OCI-LY7 (cell line): ENCODE measurements around the gene ARVCF. TPM values are rescaled to one million over a fixed set of nuclear protein-coding genes. Genes with fewer than 3 reads are reported as not detected.
A peak's percentile ranks its signal among the peaks of the same experiment; 100 is the strongest.

Experiments used
- BruUV-seq: library from RNA; stranded (reverse); fragments of 400-500 nt; replicated peaks from 2 replicates; lab custom pipeline; 2021; lab: Mats Ljungman, UMichigan
- CTCF ChIA-PET: fragments of 300-600 bp; sonication (Branson Sonifier 250); formaldehyde crosslinking; loops from one replicate; lab custom pipeline; 2022; ENCODE audit warnings: antibody characterized with exemption; ENCODE audit not compliant: unreplicated experiment; lab: Charles Lee
- POLR2A ChIA-PET: fragments of 300-600 bp; sonication (Branson Sonifier 250); formaldehyde crosslinking; loops from one replicate; lab custom pipeline; 2022; ENCODE audit warnings: antibody characterized with exemption; lab: Charles Lee
- DNase-seq: peaks from one replicate; pipeline ENCODE4 v3.0.0-alpha.2; 2015; ENCODE audit warnings: low spot score
- H2AFZ ChIP-seq: fragments of 200-600 bp; sonication (generic), shearing (Covaris generic); 2 replicates; pipeline ENCODE4 v1.6.1; 2014; ENCODE audit warnings: mild to moderate bottlenecking, antibody characterized with exemption, low read length, moderate library complexity
- H3K27ac ChIP-seq: fragments of 200-600 bp; sonication (generic); 2 replicates; pipeline ENCODE4 v1.5.1; 2014; ENCODE audit warnings: mixed run types, low read depth, mild to moderate bottlenecking, moderate library complexity, low read length, inconsistent platforms; ENCODE audit not compliant: poor library complexity, severe bottlenecking
- H3K36me3 ChIP-seq: fragments of 200-600 bp; sonication (generic); 2 replicates; pipeline ENCODE4 v1.6.1; 2014; ENCODE audit warnings: mild to moderate bottlenecking, antibody characterized with exemption, low read length, moderate library complexity, mixed read lengths; ENCODE audit not compliant: insufficient read depth
- H3K4me1 ChIP-seq: fragments of 200-600 bp; sonication (generic); 2 replicates; pipeline ENCODE4 v1.5.1; 2014; ENCODE audit warnings: mild to moderate bottlenecking, low read length; ENCODE audit not compliant: insufficient read depth, poor library complexity, severe bottlenecking
- H3K4me2 ChIP-seq: fragments of 200-600 bp; sonication (generic); 2 replicates; pipeline ENCODE4 v1.6.1; 2014; ENCODE audit warnings: mild to moderate bottlenecking, low read length
- H3K4me3 ChIP-seq: fragments of 200-600 bp; sonication (generic); 2 replicates; pipeline ENCODE4 v1.5.1; 2014; ENCODE audit warnings: mild to moderate bottlenecking, low read depth, low read length; ENCODE audit not compliant: poor library complexity, severe bottlenecking
- H3K79me2 ChIP-seq: fragments of 200-600 bp; sonication (generic); 2 replicates; pipeline ENCODE4 v1.6.1; 2016; ENCODE audit warnings: low read depth, mild to moderate bottlenecking, low read length, moderate library complexity, mixed read lengths; ENCODE audit not compliant: insufficient read depth
- H3K9me2 ChIP-seq: fragments of 200-600 bp; sonication (generic); 2 replicates; pipeline ENCODE4 v1.6.1; 2016; ENCODE audit warnings: mild to moderate bottlenecking, low read length, mixed read lengths; ENCODE audit not compliant: insufficient read depth
- H3K9me3 ChIP-seq: fragments of 200-600 bp; sonication (generic); 2 replicates; pipeline ENCODE4 v1.6.1; 2014; ENCODE audit warnings: mild to moderate bottlenecking, mixed run types, low read length, mixed read lengths
- H4K20me1 ChIP-seq: fragments of 200-600 bp; sonication (generic); 2 replicates; pipeline ENCODE4 v1.6.1; 2014; ENCODE audit warnings: mild to moderate bottlenecking, antibody characterized with exemption, low read length, moderate library complexity, mixed read lengths; ENCODE audit not compliant: insufficient read depth
- EZH2phosphoT487 ChIP-seq: fragments of 200-600 bp; sonication (generic); IDR thresholded peaks from 2 replicates; pipeline ENCODE4 v1.6.1; 2018; ENCODE audit warnings: low read depth, borderline replicate concordance, mild to moderate bottlenecking, mixed run types, antibody characterized with exemption, low read length, moderate library complexity, mixed read lengths
- intact Hi-C: fragments of 100-400 bp; cut with micrococcal nuclease; formaldehyde crosslinking; loops from one replicate; pipeline ENCODE4 v1.10.0; 2022; ENCODE audit not compliant: unreplicated experiment
- total RNA-seq, 2 experiments: library from RNA; depleted of rRNA in 1 of 2; stranded (reverse); fragments of >200 nt in 1 of 2; shearing (Covaris generic) in 1 of 2; gene quantifications; 2 replicates each; pipeline ENCODE4 v1.2.3, GENCODE V29; 2014 to 2022
- TF ChIP-seq, protein P1 (sequence below): fragments of 200-600 bp; sonication (generic); conservative IDR thresholded peaks from 2 replicates; pipeline ENCODE4 v1.5.1; 2014; ENCODE audit warnings: mild to moderate bottlenecking, antibody characterized with exemption, low read length, moderate library complexity, mixed read lengths

The ARVCF gene
- total RNA-seq, 2 experiments from 2014 or later, result 2.9 to 3.8 TPM

DNA sequence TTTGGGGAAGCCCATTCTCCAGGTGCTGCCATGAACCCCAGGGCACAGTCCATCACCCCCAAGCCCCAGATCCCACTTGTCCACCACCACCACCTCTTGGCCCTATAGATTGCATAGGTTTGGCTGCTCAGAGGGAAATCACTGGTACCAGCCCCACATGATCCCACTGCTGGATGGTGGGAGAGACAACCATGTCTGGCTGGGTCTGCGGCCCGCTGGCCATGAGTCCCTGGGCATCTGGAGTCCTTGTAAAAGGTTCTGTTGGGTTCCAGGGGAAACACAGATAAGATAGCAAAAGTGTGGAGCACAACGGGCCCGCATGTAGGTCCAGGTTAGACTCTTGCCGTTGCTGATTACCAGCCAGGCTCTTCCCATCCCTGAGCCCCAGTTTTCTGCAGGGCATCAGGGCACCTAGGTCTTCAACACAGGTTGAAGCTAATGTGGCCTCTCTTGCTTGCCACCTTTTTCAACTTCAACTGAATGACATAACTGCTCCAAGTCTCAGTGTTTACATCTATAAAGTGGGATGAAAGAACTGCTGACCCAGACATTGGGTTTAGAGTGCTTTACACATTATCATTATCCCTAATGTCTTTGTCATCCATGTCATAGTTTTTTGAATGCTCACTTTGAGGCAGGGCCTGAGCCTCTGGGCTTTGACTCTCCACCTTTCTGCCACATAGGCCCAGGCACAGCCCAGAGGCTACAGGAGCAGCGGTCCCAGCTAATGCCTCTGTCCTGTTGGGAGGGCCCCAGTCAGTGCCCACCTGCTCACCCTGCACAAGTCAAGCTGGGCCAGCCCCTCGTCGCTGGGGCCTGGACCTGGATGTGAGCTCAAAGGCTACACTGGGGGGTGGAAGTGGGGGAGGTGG is 3.3 kb upstream of the ARVCF start:
- POLR2A ChIA-PET, result interaction anchor here (0.6 to 1.1 kb wide), 2 partner anchors 53 to 300 kb away, joined by 3 to 5 read pairs; partner anchors contain the start of gene DGCR6L
- no peaks in the 10 kb centered on the region for H3K79me2 ChIP-seq
- H2AFZ ChIP-seq, result peak overlapping the region; percentile 58; the same call in 1 of the 2 replicates
- peak overlapping the region; percentile 96 for H3K4me2 ChIP-seq
- no peak for DNase-seq
- no TSS peak for BruUV-seq
- H4K20me1 ChIP-seq, result no peaks in the 10 kb centered on the region
- intact Hi-C loops, result loop anchor here (2.0 kb wide), 1 partner anchor 61 kb away; the partner anchor contains the start of gene DGCR8
- TF ChIP-seq EZH2phosphoT487, result no peak
- TF ChIP-seq, protein P1, sequence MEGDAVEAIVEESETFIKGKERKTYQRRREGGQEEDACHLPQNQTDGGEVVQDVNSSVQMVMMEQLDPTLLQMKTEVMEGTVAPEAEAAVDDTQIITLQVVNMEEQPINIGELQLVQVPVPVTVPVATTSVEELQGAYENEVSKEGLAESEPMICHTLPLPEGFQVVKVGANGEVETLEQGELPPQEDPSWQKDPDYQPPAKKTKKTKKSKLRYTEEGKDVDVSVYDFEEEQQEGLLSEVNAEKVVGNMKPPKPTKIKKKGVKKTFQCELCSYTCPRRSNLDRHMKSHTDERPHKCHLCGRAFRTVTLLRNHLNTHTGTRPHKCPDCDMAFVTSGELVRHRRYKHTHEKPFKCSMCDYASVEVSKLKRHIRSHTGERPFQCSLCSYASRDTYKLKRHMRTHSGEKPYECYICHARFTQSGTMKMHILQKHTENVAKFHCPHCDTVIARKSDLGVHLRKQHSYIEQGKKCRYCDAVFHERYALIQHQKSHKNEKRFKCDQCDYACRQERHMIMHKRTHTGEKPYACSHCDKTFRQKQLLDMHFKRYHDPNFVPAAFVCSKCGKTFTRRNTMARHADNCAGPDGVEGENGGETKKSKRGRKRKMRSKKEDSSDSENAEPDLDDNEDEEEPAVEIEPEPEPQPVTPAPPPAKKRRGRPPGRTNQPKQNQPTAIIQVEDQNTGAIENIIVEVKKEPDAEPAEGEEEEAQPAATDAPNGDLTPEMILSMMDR, result no peak
- no peaks in the 10 kb centered on the region for H3K36me3 ChIP-seq
- CTCF ChIA-PET, result interaction anchor here (0.5 to 0.7 kb wide), 4 partner anchors 21 to 183 kb away, joined by 3 to 10 read pairs (median 6); no protein-coding TSS in a partner anchor
- H3K9me2 ChIP-seq, result no peaks in the 10 kb centered on the region
- peaks cover 33% of the 10 kb centered on the region for H3K4me1 ChIP-seq
- H3K9me3 ChIP-seq, result no peaks in the 10 kb centered on the region
- H3K4me3 ChIP-seq, result peak overlapping the region; percentile 83
- H3K27ac ChIP-seq, result no peak overlapping the region

DNA sequence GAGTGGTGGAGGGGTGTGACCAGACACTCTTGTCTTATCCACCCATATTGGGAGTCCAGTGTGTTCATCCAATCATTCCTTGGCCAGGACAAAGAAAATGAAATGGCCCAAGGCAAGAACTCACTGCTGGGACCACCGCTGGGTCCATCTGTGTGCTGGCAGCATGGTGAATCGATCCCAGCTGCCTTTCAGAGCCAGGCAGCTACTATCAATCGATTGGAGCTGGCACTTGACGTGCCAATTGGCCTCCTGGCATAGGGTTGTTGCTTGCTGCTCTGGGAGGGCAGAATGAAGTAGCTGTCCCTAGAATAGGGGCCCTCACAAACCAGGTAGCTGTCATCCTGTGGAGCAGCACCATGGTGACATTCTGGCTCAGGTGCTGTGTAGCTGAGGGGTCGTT is 1.4 kb upstream of the ARVCF start:
- no peaks in the 10 kb centered on the region for H3K79me2 ChIP-seq
- intact Hi-C loops, result no loop called here
- H3K4me3 ChIP-seq, result no peak overlapping the region
- H3K4me2 ChIP-seq, result no peak overlapping the region
- no TSS peak for BruUV-seq
- no peaks in the 10 kb centered on the region for H3K9me2 ChIP-seq
- H3K9me3 ChIP-seq, result no peaks in the 10 kb centered on the region
- POLR2A ChIA-PET, result no interaction called here
- H3K27ac ChIP-seq, result no peak overlapping the region
- H2AFZ ChIP-seq, result no peak overlapping the region
- peaks cover 33% of the 10 kb centered on the region for H3K4me1 ChIP-seq
- DNase-seq, result no peak
- H4K20me1 ChIP-seq, result no peaks in the 10 kb centered on the region
- TF ChIP-seq, protein P1, result no peak
- no peak for TF ChIP-seq EZH2phosphoT487
- no peaks in the 10 kb centered on the region for H3K36me3 ChIP-seq
- CTCF ChIA-PET, result no interaction called here

DNA sequence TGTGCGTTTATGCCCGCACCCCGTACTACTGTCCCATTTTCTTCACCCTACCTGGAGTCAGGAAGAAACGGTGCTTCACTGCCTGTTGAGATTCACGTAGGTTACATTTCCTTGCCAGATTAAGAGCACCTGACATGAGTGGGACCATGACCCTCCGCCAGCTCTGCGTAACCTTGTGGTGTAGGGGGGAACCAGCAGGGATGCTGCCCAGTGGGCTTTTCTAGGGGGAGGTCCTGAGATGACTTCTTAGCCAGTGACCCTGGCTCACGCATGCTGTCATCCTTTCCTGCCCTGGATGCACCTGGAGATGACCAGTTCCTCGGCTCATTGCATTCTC is 967 bp upstream of the ARVCF start:
- Histone ChIP-seq H3K27ac (no peak overlapping the region), H2AFZ (no peak overlapping the region), H3K9me3 (no peaks in the 10 kb centered on the region), H3K9me2 (no peaks in the 10 kb centered on the region), H3K4me1 (peaks cover 28% of the 10 kb centered on the region), H3K79me2 (no peaks in the 10 kb centered on the region), H4K20me1 (no peaks in the 10 kb centered on the region), H3K4me2 (peak overlapping the region; percentile 98; the same call in 1 of the 2 replicates), H3K4me3 (no peak overlapping the region), H3K36me3 (no peaks in the 10 kb centered on the region)
- no peak for TF ChIP-seq EZH2phosphoT487
- TF ChIP-seq, protein P1, result no peak
- ChIA-PET CTCF (no interaction called here), POLR2A (no interaction called here)
- intact Hi-C loops, result no loop called here
- no peak for DNase-seq
- BruUV-seq, result no TSS peak
